ENCODE measurements around the gene ACVR1B. TPM values are rescaled to one million over a fixed set of nuclear protein-coding genes. Genes with fewer than 3 reads are reported as not detected.

The ACVR1B gene
- total and polyA plus RNA-seq, 9 of the 15 experiments (the other 6 are each of a cell fraction or from before 2014, with no cell fraction given): 0.97 to 15.1 (median 6.8) TPM

DNA sequence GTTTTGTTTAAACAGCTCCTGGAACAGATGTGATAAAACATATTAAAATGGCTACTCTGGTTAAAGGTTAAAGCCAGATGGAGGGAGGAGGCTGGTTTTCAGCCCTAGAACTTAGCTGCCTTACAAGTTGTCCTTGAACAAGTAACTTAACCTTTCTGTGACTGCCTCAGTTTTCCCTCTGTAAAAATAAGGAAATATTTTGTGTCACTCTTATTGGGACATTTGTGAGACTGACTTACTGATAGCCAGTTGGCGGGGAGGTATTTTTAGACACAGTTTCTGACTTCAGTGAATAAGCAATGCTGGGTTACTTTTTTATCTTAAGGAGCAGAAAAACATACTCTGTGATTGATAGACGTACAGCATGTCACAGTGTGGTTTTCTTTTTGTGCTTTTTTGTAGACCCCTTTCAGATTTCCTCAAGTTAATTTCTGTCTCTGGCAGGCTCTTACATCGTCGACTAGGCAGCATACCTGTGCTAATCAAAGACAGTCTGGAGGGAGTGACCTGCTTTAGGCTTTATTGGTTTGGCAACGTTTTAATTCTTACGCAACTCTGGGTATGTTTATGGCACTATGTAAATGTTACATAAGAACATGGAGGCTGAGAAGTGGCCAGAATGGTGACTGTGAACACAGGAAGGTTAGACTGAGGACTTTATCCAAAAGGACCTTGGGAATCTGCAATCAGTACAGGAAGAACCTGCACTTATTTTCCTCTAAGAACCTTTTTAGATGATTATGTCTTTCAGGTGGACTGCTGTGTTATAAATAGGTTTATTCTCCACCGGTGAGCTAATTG is 3.3 kb downstream of the ACVR1B start (continued):
- TF ChIP-seq, protein P1, sequence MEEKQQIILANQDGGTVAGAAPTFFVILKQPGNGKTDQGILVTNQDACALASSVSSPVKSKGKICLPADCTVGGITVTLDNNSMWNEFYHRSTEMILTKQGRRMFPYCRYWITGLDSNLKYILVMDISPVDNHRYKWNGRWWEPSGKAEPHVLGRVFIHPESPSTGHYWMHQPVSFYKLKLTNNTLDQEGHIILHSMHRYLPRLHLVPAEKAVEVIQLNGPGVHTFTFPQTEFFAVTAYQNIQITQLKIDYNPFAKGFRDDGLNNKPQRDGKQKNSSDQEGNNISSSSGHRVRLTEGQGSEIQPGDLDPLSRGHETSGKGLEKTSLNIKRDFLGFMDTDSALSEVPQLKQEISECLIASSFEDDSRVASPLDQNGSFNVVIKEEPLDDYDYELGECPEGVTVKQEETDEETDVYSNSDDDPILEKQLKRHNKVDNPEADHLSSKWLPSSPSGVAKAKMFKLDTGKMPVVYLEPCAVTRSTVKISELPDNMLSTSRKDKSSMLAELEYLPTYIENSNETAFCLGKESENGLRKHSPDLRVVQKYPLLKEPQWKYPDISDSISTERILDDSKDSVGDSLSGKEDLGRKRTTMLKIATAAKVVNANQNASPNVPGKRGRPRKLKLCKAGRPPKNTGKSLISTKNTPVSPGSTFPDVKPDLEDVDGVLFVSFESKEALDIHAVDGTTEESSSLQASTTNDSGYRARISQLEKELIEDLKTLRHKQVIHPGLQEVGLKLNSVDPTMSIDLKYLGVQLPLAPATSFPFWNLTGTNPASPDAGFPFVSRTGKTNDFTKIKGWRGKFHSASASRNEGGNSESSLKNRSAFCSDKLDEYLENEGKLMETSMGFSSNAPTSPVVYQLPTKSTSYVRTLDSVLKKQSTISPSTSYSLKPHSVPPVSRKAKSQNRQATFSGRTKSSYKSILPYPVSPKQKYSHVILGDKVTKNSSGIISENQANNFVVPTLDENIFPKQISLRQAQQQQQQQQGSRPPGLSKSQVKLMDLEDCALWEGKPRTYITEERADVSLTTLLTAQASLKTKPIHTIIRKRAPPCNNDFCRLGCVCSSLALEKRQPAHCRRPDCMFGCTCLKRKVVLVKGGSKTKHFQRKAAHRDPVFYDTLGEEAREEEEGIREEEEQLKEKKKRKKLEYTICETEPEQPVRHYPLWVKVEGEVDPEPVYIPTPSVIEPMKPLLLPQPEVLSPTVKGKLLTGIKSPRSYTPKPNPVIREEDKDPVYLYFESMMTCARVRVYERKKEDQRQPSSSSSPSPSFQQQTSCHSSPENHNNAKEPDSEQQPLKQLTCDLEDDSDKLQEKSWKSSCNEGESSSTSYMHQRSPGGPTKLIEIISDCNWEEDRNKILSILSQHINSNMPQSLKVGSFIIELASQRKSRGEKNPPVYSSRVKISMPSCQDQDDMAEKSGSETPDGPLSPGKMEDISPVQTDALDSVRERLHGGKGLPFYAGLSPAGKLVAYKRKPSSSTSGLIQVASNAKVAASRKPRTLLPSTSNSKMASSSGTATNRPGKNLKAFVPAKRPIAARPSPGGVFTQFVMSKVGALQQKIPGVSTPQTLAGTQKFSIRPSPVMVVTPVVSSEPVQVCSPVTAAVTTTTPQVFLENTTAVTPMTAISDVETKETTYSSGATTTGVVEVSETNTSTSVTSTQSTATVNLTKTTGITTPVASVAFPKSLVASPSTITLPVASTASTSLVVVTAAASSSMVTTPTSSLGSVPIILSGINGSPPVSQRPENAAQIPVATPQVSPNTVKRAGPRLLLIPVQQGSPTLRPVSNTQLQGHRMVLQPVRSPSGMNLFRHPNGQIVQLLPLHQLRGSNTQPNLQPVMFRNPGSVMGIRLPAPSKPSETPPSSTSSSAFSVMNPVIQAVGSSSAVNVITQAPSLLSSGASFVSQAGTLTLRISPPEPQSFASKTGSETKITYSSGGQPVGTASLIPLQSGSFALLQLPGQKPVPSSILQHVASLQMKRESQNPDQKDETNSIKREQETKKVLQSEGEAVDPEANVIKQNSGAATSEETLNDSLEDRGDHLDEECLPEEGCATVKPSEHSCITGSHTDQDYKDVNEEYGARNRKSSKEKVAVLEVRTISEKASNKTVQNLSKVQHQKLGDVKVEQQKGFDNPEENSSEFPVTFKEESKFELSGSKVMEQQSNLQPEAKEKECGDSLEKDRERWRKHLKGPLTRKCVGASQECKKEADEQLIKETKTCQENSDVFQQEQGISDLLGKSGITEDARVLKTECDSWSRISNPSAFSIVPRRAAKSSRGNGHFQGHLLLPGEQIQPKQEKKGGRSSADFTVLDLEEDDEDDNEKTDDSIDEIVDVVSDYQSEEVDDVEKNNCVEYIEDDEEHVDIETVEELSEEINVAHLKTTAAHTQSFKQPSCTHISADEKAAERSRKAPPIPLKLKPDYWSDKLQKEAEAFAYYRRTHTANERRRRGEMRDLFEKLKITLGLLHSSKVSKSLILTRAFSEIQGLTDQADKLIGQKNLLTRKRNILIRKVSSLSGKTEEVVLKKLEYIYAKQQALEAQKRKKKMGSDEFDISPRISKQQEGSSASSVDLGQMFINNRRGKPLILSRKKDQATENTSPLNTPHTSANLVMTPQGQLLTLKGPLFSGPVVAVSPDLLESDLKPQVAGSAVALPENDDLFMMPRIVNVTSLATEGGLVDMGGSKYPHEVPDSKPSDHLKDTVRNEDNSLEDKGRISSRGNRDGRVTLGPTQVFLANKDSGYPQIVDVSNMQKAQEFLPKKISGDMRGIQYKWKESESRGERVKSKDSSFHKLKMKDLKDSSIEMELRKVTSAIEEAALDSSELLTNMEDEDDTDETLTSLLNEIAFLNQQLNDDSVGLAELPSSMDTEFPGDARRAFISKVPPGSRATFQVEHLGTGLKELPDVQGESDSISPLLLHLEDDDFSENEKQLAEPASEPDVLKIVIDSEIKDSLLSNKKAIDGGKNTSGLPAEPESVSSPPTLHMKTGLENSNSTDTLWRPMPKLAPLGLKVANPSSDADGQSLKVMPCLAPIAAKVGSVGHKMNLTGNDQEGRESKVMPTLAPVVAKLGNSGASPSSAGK (IDR thresholded peaks at IDR 0.05): no peak
- TF ChIP-seq ZKSCAN3 (CRISPR knock-in tag; IDR thresholded peaks at IDR 0.05): no peak
- no peak for TF ChIP-seq ZNF3 (CRISPR knock-in tag; IDR thresholded peaks at IDR 0.05)
- TF ChIP-seq NFIC (IDR thresholded peaks at IDR 0.05): peak; percentile 53; the same call in 1 of the 2 replicates
- TF ChIP-seq GABPA (tag; conservative IDR thresholded peaks at IDR 0.05; ENCODE audit: low read depth): no peak
- no peak for TF ChIP-seq ZNF224 (CRISPR knock-in tag; IDR thresholded peaks at IDR 0.05)
- TF ChIP-seq, protein P2, sequence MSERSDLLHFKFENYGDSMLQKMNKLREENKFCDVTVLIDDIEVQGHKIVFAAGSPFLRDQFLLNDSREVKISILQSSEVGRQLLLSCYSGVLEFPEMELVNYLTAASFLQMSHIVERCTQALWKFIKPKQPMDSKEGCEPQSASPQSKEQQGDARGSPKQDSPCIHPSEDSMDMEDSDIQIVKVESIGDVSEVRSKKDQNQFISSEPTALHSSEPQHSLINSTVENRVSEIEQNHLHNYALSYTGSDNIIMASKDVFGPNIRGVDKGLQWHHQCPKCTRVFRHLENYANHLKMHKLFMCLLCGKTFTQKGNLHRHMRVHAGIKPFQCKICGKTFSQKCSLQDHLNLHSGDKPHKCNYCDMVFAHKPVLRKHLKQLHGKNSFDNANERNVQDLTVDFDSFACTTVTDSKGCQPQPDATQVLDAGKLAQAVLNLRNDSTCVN (CRISPR knock-in tag; IDR thresholded peaks at IDR 0.05): no peak
- TF ChIP-seq PRPF4 (IDR thresholded peaks at IDR 0.05; ENCODE audit: insufficient read depth, low read depth, low read length, poor library complexity, severe bottlenecking): no peak
- TF ChIP-seq C11orf30 (IDR thresholded peaks at IDR 0.05; ENCODE audit: low read depth): no peak
- TF ChIP-seq, protein P3, sequence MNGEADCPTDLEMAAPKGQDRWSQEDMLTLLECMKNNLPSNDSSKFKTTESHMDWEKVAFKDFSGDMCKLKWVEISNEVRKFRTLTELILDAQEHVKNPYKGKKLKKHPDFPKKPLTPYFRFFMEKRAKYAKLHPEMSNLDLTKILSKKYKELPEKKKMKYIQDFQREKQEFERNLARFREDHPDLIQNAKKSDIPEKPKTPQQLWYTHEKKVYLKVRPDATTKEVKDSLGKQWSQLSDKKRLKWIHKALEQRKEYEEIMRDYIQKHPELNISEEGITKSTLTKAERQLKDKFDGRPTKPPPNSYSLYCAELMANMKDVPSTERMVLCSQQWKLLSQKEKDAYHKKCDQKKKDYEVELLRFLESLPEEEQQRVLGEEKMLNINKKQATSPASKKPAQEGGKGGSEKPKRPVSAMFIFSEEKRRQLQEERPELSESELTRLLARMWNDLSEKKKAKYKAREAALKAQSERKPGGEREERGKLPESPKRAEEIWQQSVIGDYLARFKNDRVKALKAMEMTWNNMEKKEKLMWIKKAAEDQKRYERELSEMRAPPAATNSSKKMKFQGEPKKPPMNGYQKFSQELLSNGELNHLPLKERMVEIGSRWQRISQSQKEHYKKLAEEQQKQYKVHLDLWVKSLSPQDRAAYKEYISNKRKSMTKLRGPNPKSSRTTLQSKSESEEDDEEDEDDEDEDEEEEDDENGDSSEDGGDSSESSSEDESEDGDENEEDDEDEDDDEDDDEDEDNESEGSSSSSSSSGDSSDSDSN (IDR thresholded peaks at IDR 0.05; ENCODE audit: borderline replicate concordance in 1 of 2, low read depth in 2 of 2, low read length in 2 of 2): no peak
